ENCODE results near the gene TMEM52.
"Not testable (repeated sequence)": the region's sequence is repeated elsewhere in the genome, so short reads cannot be mapped to it uniquely, and the experiment has no call there.

Gene TMEM52

DNA sequence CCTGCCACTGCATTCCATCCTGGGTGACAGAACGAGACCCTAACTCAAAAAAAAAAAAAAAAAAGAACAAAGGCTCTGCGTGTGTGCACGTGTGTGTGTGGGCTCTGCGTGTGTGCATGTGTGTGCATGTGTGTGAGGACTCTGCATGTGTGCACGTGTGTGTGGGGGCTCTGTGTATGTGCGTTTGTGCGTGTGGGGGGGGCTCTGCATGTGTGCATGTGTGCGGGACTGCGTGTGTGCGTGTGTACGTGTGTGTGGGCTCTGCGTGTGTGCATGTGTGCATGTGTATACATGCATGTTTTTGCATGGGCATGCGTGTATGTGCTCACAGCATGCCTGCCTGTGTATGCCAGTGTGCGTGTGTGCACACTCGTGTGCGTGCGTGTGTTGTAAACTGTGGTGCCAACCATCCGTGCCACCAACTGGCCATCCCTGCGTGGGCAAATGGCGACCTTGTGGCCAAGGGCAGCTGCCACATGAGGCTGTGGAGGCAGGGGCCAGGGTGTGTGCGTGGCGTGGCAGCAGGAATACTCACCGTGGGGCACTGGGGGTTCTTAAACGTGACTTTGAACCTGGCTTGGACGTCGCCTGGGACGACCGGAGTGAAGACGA lies 26.8 kb upstream of the TMEM52 start:
- no peak for DNase-seq

DNA sequence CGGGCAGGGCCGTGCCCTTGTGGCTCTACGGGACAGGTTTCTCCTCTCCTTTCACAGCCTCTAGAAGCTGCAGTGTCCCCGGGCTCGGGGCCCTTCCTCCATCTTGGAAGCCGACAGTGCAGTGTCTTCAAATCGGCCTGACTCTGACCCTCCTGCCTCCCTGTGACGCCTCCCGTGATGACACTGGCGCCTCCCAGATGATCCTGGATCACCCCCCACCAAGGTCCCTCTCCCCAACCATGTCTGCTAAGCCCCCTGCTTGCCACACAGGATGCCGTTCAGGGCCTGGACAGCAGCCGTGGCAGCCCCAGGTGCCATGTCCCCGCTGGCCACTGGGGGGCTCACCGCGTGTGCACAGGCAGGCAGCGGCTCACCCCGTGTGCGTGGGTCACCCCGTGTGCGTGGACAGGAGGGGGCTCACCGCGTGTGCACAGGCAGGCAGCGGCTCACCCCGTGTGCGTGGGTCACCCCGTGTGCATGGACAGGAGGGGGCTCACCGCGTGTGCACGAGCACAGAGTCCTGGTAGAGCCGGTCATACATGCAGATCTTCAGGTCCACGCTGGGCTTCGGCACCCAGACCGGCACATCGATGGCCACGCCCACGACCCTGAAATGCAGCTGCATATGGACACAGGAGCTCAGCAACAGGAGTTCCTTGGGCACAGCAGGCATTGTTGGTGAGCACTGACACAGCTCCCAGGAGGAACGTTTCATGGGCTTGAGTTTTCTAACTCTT lies 24.9 kb upstream of the TMEM52 start:
- peak; percentile 86 for DNase-seq

GRCh38 chr1:1942753-1943656 lies 23.9 kb upstream of the TMEM52 start:
- DNase-seq, result no peak

- DNase-seq, result no peak
These were observed 23.0 kb upstream of the TMEM52 start for GRCh38 chr1:1941868-1942752.

GRCh38 chr1:1941211-1941841 lies 22.2 kb upstream of the TMEM52 start:
- DNase-seq, result no peak

DNA sequence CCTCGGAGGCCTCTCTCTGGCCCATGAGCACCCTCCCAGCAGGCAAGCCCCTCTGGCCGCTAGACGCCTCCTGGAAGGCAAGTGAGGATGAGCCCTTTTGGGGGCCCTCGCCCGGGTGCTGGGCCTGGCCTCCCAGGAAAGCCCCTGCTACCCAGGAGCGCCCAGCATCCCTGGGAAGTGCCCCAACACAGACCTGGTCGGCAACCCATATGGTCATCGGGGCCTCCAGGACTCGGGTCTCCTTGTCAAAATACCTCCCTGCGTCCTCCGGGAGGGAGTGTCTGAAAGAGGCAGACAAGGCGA lies 21.0 kb upstream of the TMEM52 start:
- no peak for DNase-seq

DNA sequence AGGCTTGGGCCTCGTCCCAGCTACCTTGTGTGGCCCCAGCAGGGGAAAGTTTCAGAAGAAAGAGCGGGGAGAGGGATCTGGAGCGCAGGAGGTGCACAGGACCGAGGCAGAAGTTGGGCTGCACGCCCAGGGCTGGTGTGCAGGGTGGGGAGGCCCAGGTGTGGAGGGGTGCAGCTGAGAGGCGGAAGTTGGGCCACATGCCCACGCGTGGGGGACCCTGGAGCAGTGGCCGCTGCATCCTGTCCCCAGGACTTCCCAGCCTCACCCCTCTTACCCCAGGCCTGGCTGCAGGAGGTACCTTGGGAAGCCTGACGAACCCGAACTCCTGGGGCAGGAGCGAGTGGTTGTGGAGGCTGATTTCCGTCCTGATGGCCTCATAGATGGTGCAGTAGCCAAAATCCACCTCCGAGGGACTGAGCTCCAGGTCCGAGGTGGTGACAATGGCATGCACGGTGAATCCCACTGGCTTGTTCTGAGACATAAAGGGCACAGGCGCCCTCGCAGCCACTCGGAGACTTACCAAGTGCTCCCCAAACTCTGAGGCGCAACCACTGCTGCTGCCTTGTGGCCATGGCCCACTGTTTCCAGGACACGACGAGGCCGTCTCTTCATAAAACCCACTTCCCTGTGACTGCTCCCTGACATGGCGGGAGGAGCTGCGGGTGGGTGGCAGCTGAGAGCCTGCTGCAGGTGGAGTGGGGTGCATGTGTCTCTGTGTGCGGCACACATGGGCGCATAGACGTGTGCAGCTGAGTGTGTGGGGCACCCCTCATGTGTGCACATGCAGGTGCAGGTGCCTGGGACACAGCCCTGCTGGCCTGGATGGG lies 20.4 kb upstream of the TMEM52 start:
- no peak for DNase-seq

DNA sequence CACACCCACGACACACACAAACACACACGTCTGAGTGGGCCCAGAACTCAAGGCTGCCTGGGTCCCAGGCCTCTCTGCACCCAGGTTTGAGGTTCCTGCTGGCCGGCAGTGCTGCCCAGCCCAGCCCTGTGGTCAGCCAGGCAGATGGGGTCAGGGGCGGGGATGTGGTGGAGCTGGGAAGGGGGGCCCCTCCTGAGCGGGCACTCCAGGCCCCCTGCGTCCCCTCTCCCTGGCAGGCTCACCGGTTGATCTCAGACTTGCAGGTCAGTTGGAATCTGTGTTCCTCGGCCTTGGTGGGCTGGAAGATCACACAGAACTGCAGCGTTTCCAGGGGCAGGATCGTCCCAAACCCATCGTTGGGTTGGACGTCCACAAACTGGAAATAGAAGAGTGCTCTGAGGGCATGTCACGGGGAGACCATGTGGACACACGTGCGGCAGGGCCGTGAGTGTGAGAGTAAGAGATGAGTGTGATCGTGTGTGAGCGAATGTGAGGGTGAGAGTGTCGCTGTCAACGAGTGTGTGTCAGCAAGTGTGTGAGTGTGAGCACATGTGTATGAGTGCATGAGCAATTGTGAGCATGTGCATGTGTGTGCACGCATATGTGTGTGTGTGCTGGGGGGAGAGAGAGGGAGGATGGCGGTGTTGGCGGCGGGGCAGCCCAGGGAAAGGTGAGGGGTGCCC lies 19.7 kb upstream of the TMEM52 start:
- no peak for DNase-seq

- no peak for DNase-seq
These were observed 19.1 kb upstream of the TMEM52 start for GRCh38 chr1:1938276-1938573.

DNA sequence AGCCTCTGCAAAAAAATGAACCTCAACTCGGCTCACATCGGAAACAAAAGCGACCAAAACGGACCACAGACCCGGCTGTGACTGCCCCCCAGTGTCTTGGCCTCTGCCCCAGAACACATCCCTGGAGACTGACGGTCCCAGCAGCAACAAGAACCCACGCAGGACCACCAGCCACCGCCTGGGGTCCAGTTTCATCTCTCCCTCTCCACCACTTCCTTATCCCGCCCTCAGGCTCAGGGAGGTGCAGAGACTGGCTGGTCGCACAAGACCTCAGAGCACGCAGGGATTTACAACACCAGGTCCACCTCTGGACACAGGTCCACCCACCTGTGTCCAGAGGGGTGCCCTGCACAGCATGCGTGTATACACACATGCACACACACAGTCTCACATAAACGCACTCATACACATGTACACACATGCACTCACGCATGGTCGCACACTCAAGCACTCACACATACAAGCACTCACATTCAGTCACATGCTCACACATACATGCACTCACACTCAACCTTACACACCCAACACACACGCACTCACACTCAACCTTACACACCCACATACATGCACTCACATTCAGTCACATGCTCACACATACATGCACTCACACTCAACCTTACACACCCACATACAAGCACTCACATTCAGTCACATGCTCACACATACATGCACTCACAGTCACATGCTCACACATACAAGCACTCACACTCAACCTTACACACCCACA lies 18.6 kb upstream of the TMEM52 start:
- no peak for DNase-seq

GRCh38 chr1:1937061-1937460 lies 18.0 kb upstream of the TMEM52 start:
- no peak for DNase-seq

GRCh38 chr1:1934848-1935247 lies 15.8 kb upstream of the TMEM52 start:
- DNase-seq, result not testable (repeated sequence)

GRCh38 chr1:1929639-1930545 lies 10.8 kb upstream of the TMEM52 start:
- no peak for DNase-seq

- DNase-seq, result no peak
These were observed 10.1 kb upstream of the TMEM52 start for GRCh38 chr1:1929102-1929638.

DNA sequence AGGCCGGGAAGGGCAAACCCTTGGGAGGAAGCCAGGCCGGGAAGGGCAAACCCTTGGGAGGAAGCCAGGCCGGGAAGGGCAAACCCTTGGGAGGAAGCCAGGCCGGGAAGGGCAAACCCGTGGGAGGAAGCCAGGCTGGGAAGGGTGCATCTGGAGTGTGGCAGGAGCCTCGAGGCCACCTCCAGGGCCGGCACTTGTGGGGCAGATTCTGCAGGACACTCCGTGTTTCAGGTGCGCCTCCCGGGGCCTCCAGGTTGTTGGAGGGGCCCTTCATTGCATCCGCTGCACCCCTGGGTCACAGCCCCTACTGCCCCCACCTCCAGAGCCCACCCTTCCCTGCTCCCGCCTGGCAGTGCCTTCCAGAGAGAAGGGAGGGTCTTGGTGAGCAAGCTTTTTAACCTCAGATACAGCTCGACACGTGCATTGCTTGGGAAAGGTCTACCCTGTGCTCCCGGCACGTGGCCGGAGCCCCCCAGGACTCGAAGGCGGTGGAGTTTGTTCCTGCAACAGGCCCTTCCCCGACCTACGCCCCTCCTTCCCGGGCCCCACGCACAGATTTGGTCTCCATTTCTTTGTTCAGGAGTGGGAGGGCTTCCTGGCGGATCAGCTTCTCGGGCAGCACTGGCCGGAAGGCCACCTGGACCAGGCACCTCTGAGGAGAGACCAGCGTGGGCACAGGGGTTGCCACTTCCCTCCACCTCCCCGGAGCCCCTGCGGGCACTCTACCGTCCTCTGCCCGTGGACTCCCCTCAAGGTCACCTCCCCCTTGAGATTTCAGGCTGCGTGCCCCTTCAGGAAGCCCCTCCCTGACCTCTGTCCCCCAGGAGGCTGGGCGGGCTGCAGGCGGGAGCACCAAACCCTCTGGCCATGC lies 9.4 kb upstream of the TMEM52 start:
- DNase-seq, result no peak

DNA sequence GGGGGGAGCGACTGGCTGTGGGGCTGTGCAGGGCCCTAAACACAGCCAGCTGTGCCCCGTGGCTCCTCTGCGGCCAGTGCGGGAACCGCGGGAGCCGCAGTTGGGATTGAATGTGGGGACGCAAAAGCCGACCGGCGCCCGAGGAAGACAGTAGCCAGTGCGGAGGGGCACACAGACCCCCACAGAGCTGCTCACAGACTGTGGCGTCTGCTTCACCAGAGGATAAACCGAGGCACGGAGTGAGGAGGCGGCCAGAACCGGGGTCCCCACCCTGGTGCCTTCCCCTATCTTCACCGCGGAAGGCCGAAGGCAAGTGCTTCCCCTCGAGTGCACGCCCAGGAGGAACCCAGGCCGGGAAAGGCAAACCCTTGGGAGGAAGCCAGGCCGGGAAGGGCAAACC lies 8.7 kb upstream of the TMEM52 start:
- no peak for DNase-seq

- no peak for DNase-seq
These were observed 8.0 kb upstream of the TMEM52 start for GRCh38 chr1:1926886-1927660.
